NB4 (cell line): Measurements from ENCODE around the gene RSPRY1.
"Not testable (repeated sequence)": the region's sequence is repeated elsewhere in the genome, so short reads cannot be mapped to it uniquely, and the experiment has no call there.

Experiments
- CTCF ChIP-seq: IDR thresholded peaks from one replicate; pipeline ENCODE4 v1.5.1; 2012; ENCODE audit warnings: low read depth, low read length
- MYC ChIP-seq: IDR thresholded peaks from 2 replicates; pipeline ENCODE4 v1.6.1; 2011; ENCODE audit warnings: low read depth, low read length
- POLR2A ChIP-seq: IDR thresholded peaks from 2 replicates; pipeline ENCODE4 v1.6.1; 2011; ENCODE audit warnings: mild to moderate bottlenecking; ENCODE audit not compliant: insufficient read length; ENCODE audit errors: extremely low read depth

GRCh38 chr16:57187902-57188710 lies 2.0 kb downstream of the RSPRY1 start:
- not testable (repeated sequence) for TF ChIP-seq CTCF, POLR2A, MYC
